NB4 (cell line): ENCODE results near the gene CELF4.

Source experiments
- DNase-seq: peaks from one replicate; pipeline ENCODE4 v3.0.0; 2010; ENCODE audit warnings: low read depth
- H3K4me3 ChIP-seq: one replicate; pipeline ENCODE4 v1.5.1; 2011; ENCODE audit warnings: mild to moderate bottlenecking, low read depth, low read length, moderate library complexity
- CTCF ChIP-seq: IDR thresholded peaks from one replicate; pipeline ENCODE4 v1.5.1; 2012; ENCODE audit warnings: low read depth, low read length
- MAX ChIP-seq: IDR thresholded peaks from 2 replicates; pipeline ENCODE4 v1.6.1; 2011; ENCODE audit warnings: low read depth, low read length
- MYC ChIP-seq: IDR thresholded peaks from 2 replicates; pipeline ENCODE4 v1.6.1; 2011; ENCODE audit warnings: low read depth, low read length
- POLR2A ChIP-seq: IDR thresholded peaks from 2 replicates; pipeline ENCODE4 v1.6.1; 2011; ENCODE audit warnings: mild to moderate bottlenecking; ENCODE audit not compliant: insufficient read length; ENCODE audit errors: extremely low read depth

Gene CELF4

GRCh38 chr18:37304012-37304680 is 261.5 kb downstream of the CELF4 start:
- H3K4me3 ChIP-seq = no peak overlapping the region
- TF ChIP-seq MYC (no peak), CTCF (no peak), POLR2A (no peak), MAX (no peak)
- DNase-seq = no peak

- no peak overlapping the region for H3K4me3 ChIP-seq
- no peak for DNase-seq
- TF ChIP-seq POLR2A (no peak), MAX (no peak), CTCF (no peak), MYC (no peak)
Observed at GRCh38 chr18:37303009-37303408, 262.6 kb downstream of the CELF4 start.

- no peak overlapping the region for H3K4me3 ChIP-seq
- DNase-seq = no peak
- TF ChIP-seq CTCF = no peak
- no peak for TF ChIP-seq MAX
- no peak for TF ChIP-seq POLR2A
- no peak for TF ChIP-seq MYC
Observed at GRCh38 chr18:37302519-37302918, 263.1 kb downstream of the CELF4 start.

- H3K4me3 ChIP-seq = no peak overlapping the region
- no peak for TF ChIP-seq CTCF
- no peak for TF ChIP-seq POLR2A
- TF ChIP-seq MYC = no peak
- no peak for TF ChIP-seq MAX
- DNase-seq = peak; percentile 51
Observed at GRCh38 chr18:37299471-37300304, 265.9 kb downstream of the CELF4 start.

GRCh38 chr18:37298816-37299215 is 266.8 kb downstream of the CELF4 start:
- DNase-seq = no peak
- no peak overlapping the region for H3K4me3 ChIP-seq
- TF ChIP-seq POLR2A = no peak
- TF ChIP-seq MYC = no peak
- TF ChIP-seq MAX = no peak
- TF ChIP-seq CTCF = no peak
